NCI-H2227 treated with DMSO at 0.1 percent for 48 hours (cell line): ENCODE data around the gene IGFBP4.

ENCODE experiments used
- DNase-seq: peaks from one replicate; lab custom pipeline; 2025; lab: John Stamatoyannopoulos, UW

Gene IGFBP4

GRCh38 chr17:40471846-40472732 lies 28.8 kb downstream of the IGFBP4 start:
- DNase-seq = no peak

GRCh38 chr17:40472733-40473452 lies 29.6 kb downstream of the IGFBP4 start:
- DNase-seq = no peak

- DNase-seq = no peak
Observed at GRCh38 chr17:40473573-40474365, 30.5 kb downstream of the IGFBP4 start.

- no peak for DNase-seq
Observed at GRCh38 chr17:40474419-40475002, 31.3 kb downstream of the IGFBP4 start.

GRCh38 chr17:40475234-40475908 lies 32.1 kb downstream of the IGFBP4 start:
- DNase-seq = no peak

- no peak for DNase-seq
Observed at GRCh38 chr17:40477796-40478195, 34.5 kb downstream of the IGFBP4 start.

GRCh38 chr17:40478486-40478885 lies 35.2 kb downstream of the IGFBP4 start:
- DNase-seq = no peak

- DNase-seq = no peak
Observed at GRCh38 chr17:40479754-40480480, 36.7 kb downstream of the IGFBP4 start.

GRCh38 chr17:40480501-40481003 lies 37.3 kb downstream of the IGFBP4 start:
- DNase-seq = no peak

GRCh38 chr17:40481106-40481505 lies 37.9 kb downstream of the IGFBP4 start:
- no peak for DNase-seq

- DNase-seq = no peak
Observed at GRCh38 chr17:40482722-40483121, 39.5 kb downstream of the IGFBP4 start.

- DNase-seq = no peak
Observed at GRCh38 chr17:40483679-40484078, 40.4 kb downstream of the IGFBP4 start.

GRCh38 chr17:40484285-40484972 lies 41.2 kb downstream of the IGFBP4 start:
- no peak for DNase-seq

GRCh38 chr17:40484973-40485530 lies 41.8 kb downstream of the IGFBP4 start:
- DNase-seq = no peak

GRCh38 chr17:40485851-40486521 lies 42.7 kb downstream of the IGFBP4 start:
- no peak for DNase-seq

GRCh38 chr17:40486522-40487370 lies 43.5 kb downstream of the IGFBP4 start:
- no peak for DNase-seq

- no peak for DNase-seq
Observed at GRCh38 chr17:40487371-40488020, 44.2 kb downstream of the IGFBP4 start.
